Measurements from ENCODE around the gene CRLF1.

The CRLF1 gene

GRCh38 chr19:18590273-18591272, 16.0 kb downstream of the CRLF1 start:
- peak; percentile 35 for DNase-seq

DNA sequence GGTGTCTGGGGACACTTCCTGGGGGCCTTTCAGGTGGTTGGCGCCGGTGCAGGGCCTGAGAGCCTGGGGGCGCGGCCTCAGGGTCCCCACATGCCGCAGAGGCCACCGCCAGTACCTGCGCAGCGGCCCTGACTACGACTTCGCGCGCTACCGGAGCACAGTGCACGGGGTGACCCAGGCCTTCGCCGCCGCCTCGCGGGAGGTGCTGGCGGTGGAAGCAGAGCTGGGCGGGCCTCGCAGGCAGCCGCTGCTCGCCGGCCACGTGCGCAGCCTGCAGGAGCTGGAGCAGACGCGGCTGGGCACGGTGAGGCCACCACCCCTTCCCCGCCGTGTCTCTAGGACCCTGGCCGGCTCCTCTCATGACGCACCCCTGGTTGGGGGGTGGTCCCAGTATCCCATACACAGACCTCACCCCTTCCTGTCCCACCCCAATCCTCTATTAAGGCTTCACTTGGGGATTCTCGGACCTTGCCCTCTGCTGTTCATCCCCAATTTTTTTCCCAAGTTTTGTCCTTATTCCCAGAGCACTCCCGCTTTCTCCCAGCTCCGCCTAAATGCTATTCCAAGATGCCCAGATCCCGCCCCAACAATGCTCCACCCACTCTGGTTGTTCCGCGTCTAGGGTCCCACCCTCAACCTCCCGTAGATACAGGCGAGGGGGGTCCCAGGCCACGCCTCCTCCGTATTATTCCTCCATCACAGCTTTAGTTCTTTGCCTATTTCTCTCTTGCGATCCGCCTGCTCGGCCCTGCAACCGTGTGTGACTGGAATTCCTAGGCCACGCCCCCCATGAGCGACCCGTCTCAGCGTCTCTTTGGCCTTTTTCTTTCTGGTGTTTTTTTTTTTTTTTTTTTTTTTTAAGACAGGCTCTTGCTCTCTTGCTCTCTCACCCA, 17.0 kb downstream of the CRLF1 start:
- DNase-seq, result peak; percentile 77

DNA sequence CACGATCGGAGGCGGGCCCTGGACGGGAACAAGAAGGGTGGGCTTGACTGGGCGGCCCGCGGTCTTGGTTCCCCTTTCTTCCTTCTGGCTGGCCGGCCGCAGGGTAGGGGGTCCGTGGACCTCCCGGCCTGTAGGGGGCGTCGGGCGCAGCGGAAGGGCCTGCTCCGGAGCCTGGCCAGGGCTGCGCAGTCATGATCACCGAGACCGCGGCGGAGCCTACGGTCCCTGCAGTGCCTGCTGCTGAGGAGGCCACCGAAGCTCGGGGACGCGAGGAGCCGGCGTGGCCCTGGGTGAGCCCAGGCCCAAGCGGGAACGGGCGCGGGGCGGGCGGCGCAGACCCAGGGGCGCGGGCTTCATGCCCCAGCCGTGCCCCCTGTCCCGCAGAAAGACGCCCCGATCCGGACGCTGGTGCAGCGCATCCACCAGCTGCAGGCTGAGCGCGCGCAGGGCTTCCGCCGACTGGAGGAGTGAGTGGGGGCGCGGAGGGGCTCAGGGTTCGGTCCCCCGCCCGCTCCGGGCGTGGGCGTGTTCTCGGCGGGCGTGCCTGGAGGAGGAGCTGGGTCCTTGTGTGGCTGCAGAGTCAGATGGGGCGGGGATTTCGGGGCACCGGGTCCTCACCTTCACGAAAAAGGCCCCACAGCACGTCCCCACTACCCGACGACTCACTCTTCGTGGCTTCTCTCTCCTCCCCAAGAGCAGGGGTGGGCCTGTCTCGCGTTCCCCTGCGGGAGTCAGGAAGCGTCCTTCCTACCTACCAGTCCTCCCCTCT, 17.8 kb downstream of the CRLF1 start, which contains the start of gene REX1BD:
Gene REX1BD, plus strand, starts transcription at position 188 of the 769 bp plus-strand sequence. Its CDS starts 4 bp downstream, at position 192.
- DNase-seq, result peak; percentile 87

DNA sequence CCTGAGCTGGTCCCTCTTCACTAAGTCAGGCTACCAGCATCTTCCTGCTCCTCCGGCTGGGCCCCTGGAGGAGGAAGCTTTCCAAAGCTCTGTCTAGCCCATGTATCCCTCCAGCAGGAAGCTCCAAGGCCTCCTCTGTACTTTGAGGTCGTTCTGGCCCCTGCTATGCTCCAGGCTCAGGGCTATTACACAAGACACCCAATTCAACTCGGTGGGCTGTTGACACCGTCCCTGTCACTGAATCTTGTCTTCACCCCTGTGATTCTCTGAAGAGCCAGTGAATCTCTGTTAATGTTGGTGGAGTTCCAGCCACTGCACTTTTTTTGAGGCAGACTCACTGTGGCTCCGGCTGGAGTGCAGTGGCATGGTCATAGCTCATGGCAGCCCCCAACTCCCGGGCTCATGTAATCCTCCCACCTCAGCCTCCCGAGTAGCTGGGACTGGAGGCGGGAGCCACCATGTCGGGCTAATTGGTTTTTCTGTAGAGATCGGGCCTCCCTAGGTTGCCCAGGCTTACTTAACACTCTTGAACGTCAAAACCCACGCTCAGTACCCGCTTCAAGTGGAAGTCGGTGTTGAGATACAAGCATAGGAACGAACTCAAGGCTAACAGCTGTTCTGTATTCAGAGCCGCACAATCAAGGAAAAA, 18.5 kb downstream of the CRLF1 start:
- no peak for DNase-seq

GRCh38 chr19:18587561-18587960, 19.0 kb downstream of the CRLF1 start:
- DNase-seq, result no peak

DNA sequence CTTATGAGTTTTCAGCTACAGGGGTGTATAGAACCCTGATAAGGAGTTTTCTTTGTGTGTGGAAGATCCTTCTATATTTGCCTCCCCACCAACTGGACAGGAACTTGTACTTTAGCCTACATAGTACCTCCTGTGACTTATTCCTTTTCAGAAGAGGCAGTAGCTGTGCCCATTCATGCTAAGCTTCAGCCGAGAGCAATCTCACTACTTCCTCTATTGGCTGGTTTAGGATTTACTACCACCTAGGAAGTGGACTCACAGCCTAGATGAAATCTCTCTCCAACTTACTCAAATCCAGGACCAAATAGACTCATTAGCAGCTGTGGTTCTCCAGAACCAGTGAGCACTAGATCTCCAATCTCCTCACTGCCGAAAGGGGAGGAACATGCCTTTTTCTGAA, 20.3 kb downstream of the CRLF1 start:
- DNase-seq, result no peak

DNA sequence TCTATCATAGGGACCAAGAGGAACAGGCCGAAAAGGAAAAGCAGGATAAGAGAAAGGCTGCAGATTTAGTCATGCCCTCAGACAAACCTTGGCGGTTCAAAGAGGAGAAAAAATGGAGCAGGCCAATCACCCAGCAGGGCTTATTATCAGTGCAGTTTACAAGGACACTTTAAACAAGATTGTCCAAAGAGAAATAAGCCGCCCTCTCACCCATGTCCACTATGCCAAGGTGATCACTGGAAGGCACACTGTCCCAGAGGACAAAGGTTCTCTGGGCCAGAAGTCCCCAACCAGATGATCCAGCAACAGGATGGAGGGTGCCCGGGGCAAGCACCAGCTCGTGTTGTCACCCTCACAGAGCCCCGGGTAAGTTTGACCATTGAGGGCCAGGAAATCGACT, 26.3 kb downstream of the CRLF1 start:
- DNase-seq, result no peak

DNA sequence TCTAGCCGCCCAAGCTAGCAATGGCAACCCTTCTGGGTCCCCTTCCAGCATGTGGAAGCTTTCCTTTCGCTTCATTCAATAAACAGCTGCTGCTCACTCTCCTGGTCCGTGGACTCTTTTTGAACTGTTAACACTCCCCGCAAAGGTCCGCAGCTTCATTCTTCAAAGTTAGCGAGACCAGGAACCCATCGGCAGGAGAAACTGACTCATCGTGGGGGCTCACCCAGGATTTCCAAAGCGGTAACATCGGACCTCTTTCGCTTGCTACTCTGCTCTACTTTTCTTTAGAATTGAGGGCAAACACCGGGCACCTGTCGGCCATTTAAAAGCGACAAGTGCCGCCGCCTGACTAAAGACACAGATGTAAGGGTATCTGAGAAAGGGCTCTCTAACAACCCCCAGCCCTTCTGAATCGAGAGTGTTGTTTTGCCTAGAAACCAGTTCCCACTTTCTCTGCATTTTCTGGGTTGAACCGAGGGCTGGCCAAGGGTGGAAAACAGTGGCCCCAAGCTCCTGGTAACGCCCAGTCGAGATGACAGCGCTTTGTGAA, 29.2 kb downstream of the CRLF1 start:
- DNase-seq, result no peak

DNA sequence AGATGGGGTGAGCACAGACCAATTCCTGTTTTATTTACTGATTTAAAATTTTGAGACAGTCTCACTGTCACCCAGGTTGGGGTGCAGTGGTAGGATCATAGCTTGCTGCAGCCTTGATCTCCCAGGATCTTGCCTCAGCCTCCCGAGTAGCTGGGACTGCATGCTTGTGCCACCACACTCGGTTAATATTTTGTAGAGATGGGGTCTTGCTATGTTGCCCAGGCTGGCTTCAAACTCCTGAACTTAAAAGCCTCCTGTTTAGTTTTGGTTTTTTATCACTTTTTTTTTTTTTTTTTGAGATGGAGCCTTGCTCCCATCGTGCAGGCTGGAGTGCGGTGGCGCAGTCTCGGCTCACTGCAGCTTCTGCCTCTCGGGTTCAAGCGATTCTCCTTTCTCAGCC, 30.2 kb downstream of the CRLF1 start:
- DNase-seq, result no peak

- no peak for DNase-seq
Observed at GRCh38 chr19:18574691-18575291, 31.8 kb downstream of the CRLF1 start.

DNA sequence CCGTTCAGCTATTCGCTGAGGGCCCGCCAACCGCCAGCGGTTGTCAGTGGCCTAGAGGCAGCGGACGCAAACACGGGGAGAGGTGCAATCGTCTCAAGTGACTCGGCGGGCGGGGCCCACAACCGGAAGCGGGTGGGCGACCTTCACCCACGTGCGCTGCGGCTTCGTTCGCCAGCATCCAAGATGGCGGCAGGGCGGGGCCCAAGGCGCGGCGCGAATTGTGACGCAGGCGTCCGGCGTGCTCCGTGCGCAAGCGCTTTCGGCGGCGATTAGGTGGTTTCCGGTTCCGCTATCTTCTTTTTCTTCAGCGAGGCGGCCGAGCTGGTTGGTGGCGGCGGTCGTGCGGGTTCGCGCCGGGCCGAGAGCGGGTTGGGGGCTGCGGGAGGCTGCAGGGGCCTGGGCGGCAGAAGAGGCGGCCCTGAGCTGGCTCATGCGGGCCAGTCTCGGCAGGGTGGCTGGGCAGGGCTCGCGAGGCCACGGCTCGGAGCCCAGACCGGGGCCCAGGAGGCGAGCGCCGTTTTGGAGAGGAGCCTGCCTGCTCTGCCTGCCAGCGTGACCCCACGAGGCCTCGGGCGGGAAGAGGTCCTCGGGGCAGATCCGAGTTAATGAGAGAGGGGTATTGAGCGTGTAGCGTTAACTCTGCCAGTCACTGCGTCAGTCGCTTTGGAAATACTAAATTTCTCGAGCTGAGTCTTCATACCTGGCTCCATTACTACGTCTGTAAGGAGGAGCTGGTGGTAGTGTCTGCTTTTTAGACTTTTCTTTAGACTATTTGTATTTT, 34.8 kb downstream of the CRLF1 start, which contains the start of gene UBA52:
Gene UBA52, plus strand, starts transcription at position 294 of the 781 bp plus-strand sequence. CDS start 1,444 bp downstream, outside the sequence.
- peak; percentile 99 for DNase-seq

GRCh38 chr19:18568367-18568766, 38.2 kb downstream of the CRLF1 start:
- DNase-seq, result no peak

- DNase-seq, result no peak
Observed at GRCh38 chr19:18566953-18567352, 39.6 kb downstream of the CRLF1 start.

DNA sequence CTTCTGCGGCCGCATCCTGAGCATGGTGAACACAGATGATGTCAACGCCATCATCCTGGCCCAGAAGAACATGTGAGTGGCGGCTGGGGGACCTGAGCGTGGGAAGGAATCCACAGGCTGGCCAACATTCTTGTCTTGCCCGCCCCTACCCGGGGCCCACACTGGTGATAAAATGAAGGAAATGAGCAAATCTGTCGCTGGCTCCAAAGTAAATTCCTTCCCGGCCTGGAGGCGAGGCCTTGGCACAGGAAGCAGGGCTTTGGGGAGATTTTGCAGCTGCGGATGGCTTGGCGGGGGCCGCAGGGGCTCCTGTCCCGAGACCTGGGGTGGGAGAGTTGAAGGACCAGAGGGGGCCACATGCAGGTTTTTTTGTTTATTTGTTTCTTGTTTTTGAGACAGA, 44.5 kb downstream of the CRLF1 start:
- DNase-seq, result no peak

DNA sequence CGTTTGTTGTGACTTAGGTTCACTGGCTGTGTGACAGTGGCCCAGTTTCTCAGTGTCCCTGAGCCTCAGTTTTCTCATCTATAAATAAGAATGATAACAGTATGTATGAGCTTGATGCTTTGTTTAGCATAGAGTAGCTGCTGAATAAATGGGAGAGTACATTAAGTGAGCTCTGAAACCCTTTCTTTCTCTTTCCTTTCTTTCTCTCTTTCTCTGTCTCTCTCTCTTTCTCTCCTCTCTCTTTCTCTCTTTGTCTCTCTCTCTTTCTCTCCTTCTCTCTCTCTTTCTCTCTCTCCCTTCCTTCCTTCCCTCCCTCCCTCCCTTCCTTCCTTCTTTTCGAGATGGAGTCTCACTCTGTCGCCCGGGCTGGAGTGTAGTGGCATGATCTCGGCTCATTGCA, 46.9 kb downstream of the CRLF1 start:
- no peak for DNase-seq

- no peak for DNase-seq
Observed at GRCh38 chr19:18558604-18559003, 48.0 kb downstream of the CRLF1 start.

GRCh38 chr19:18558202-18558555, 48.4 kb downstream of the CRLF1 start:
- no peak for DNase-seq

DNA sequence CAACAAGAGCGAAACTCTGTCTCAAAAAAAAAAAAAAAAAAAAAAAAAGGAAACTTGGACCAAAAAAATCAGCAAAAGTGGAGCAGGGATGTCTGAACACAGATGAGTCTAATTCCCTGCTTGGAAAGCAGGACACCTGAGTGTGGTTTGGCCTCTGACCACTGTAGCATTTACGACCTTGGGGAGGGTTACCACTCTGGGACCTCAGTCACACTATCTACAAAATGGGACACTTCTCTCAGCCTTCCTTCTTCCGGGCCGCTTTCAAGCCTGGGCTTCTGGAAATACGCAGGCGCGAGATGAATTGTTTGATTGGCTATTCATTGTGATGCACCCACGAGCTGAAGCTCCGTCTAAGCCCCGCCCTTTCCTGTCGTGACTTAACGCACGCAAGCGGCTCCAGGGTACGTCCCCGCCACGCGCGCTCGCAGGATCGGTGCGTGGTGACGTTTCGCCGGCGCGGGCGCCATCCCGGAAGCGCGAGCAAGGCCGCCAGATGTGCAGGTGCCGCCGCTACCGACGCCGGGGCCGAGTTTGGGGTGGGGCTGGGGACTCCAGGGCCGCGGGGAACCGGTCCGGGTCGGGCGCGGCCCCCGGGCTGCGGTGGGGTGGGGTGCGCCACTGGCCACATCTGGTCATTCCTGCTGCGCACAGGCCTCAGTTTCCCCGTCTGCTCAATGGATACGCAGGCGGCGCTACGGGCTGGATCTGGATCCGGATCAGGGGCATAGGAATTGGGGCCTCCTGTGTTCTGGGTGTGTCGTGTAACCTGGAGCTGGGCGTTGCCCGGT, 49.0 kb downstream of the CRLF1 start, which contains the start of gene KXD1:
Gene KXD1, plus strand, starts transcription at position 460 of the 791 bp plus-strand sequence. CDS start 4,187 bp downstream, outside the sequence.
- DNase-seq, result peak; percentile 99

GRCh38 chr19:18551631-18552030, 55.0 kb downstream of the CRLF1 start:
- DNase-seq, result no peak

All from stimulated activated CD4-positive, alpha-beta T cell treated with anti-CD3 and anti-CD28 coated beads, Interleukin-1b, Interleukin-23, amount 100 ng/mL, for 48 hours (primary cell).